ENCODE results near the gene PUS10.

DNA sequence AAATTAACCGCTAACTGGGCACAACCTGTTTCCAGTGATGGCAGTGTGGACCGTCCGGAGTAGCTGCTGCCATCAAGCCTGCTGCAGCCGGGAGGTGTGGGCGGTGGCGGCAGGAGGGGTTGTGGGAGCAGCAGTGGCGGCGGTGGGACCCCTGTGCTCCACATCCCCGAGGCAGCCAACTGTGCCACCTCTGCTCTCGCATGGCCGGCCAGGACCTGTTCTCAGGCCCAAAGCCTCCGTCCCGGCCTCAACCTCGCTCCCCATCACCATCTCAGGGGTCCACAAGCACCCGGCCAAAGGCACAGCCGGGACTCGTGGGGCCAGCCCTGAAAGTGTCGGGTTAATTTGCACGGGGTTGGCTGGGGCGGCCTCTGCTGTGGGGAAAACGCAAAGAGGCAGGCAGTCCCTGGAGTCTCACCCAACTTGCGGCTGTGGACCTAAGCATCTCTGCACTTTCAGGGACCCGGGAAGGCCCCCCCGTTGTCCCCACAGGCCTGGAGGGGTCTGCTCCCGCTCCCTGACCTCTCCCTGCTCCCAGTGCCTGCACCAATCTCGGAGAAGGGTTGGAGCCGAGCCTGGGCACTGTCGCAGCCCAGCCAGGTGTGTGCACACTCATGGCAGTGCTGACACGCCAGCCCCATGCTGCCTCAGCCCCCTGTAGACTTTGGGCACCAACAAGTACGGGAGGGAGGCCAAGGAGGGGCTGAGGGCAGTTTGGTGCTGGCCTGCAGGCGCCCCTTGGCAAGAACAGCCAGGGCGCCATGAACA lies 45.0 kb downstream of the PUS10 start:
- TF ChIP-seq, protein P1, sequence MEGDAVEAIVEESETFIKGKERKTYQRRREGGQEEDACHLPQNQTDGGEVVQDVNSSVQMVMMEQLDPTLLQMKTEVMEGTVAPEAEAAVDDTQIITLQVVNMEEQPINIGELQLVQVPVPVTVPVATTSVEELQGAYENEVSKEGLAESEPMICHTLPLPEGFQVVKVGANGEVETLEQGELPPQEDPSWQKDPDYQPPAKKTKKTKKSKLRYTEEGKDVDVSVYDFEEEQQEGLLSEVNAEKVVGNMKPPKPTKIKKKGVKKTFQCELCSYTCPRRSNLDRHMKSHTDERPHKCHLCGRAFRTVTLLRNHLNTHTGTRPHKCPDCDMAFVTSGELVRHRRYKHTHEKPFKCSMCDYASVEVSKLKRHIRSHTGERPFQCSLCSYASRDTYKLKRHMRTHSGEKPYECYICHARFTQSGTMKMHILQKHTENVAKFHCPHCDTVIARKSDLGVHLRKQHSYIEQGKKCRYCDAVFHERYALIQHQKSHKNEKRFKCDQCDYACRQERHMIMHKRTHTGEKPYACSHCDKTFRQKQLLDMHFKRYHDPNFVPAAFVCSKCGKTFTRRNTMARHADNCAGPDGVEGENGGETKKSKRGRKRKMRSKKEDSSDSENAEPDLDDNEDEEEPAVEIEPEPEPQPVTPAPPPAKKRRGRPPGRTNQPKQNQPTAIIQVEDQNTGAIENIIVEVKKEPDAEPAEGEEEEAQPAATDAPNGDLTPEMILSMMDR (IDR thresholded peaks at IDR 0.05 in 4 of 5, conservative IDR thresholded peaks at IDR 0.05 in 1 of 5): no peak
- TF ChIP-seq POLR2A (IDR thresholded peaks at IDR 0.05): no peak
